K562 (cell line): ENCODE measurements around the gene GPATCH4. TPM values are rescaled to one million over a fixed set of nuclear protein-coding genes. Genes with fewer than 3 reads are reported as not detected.

Experiments used
- ARID4B ChIP-seq: sonication (generic); formaldehyde crosslinking; IDR thresholded peaks from 2 replicates; pipeline ENCODE4 v1.8.0; 2022; ENCODE audit warnings: mild to moderate bottlenecking, missing genetic modification reagents
- BRF2 ChIP-seq: IDR thresholded peaks from 3 replicates; pipeline ENCODE4 v1.6.1; 2011; ENCODE audit warnings: borderline replicate concordance, mild to moderate bottlenecking; ENCODE audit not compliant: insufficient read length, insufficient read depth
- CBFA2T3 ChIP-seq: fragments of 450-650 bp; IDR thresholded peaks from 2 replicates; pipeline ENCODE4 v1.6.1; 2017
- CBFB ChIP-seq: sonication (generic); formaldehyde crosslinking; IDR thresholded peaks from 2 replicates; pipeline ENCODE4 v1.4.0; 2020; ENCODE audit warnings: mild to moderate bottlenecking, missing genetic modification reagents
- CSDE1 ChIP-seq, 2 experiments: fragments of 450-650 bp; IDR thresholded peaks; 2 replicates each; pipeline ENCODE4 v1.6.1; 2016; ENCODE audit warnings: mild to moderate bottlenecking in 1 of 2
- EGR1 ChIP-seq: fragments of 450-650 bp; conservative IDR thresholded peaks from 2 replicates; pipeline ENCODE4 v1.6.1; 2017; ENCODE audit warnings: mild to moderate bottlenecking
- ELF1 ChIP-seq: fragments of 200-800 bp; sonication (Bioruptor generic); IDR thresholded peaks from 2 replicates; pipeline ENCODE4 v1.6.1; 2016; ENCODE audit warnings: missing genetic modification characterization, missing compliant biosample characterization
- HCFC1 ChIP-seq: IDR thresholded peaks from 2 replicates; pipeline ENCODE4 v1.6.1; 2012; ENCODE audit warnings: low read depth, low read length, improper control_type of control experiment
- MLLT1 ChIP-seq, 2 experiments: fragments of 450-650 bp; IDR thresholded peaks; 2 replicates each; pipeline ENCODE4 v1.6.1; 2016
- NBN ChIP-seq: fragments of 450-650 bp; IDR thresholded peaks from 2 replicates; pipeline ENCODE4 v1.6.1; 2016; ENCODE audit warnings: low read depth, mild to moderate bottlenecking
- NCOA4 ChIP-seq: fragments of 450-650 bp; IDR thresholded peaks from 2 replicates; pipeline ENCODE4 v1.6.1; 2018; ENCODE audit warnings: mild to moderate bottlenecking; ENCODE audit not compliant: partially characterized antibody
- OTX1 ChIP-seq: fragments of 450-650 bp; formaldehyde crosslinking; IDR thresholded peaks from 2 replicates; pipeline ENCODE4 v1.4.0; 2022; ENCODE audit warnings: mild to moderate bottlenecking
- SRSF1 ChIP-seq: fragments of 200-400 bp; formaldehyde crosslinking; IDR thresholded peaks from 2 replicates; pipeline ENCODE4 v1.6.1; 2017; ENCODE audit warnings: mild to moderate bottlenecking, low read depth, low read length, moderate library complexity
- TBL1XR1 ChIP-seq, 2 experiments: IDR thresholded peaks; 2 replicates each; pipeline ENCODE4 v1.6.1; 2012; ENCODE audit warnings: improper control_type of control experiment in 2 of 2, low read length in 2 of 2, mild to moderate bottlenecking in 1 of 2
- TRIM28 ChIP-seq: fragments of 450-650 bp; IDR thresholded peaks from 2 replicates; pipeline ENCODE4 v1.6.1; 2017
- ZKSCAN1 ChIP-seq: fragments of 150-350 bp; IDR thresholded peaks from 2 replicates; pipeline ENCODE4 v1.6.1; 2016; ENCODE audit warnings: low read depth, low read length
- ZNF217 ChIP-seq: sonication (generic); formaldehyde crosslinking; IDR thresholded peaks from 2 replicates; pipeline ENCODE4 v1.8.0; 2022; ENCODE audit warnings: mild to moderate bottlenecking, missing genetic modification reagents
- ZNF239 ChIP-seq: fragments of 250-450 bp; sonication (Bioruptor Pico); IDR thresholded peaks from 2 replicates; pipeline ENCODE4 v1.4.0; 2020; ENCODE audit warnings: mild to moderate bottlenecking
- ZNF274 ChIP-seq: IDR thresholded peaks from 2 replicates; pipeline ENCODE4 v1.6.1; 2011; ENCODE audit warnings: low read depth, mild to moderate bottlenecking, low read length, moderate library complexity, borderline replicate concordance
- ZNF316 ChIP-seq: fragments of 450-650 bp; IDR thresholded peaks from 2 replicates; pipeline ENCODE4 v1.6.1; 2016
- ZNF717 ChIP-seq: fragments of 250-450 bp; sonication (Bioruptor Pico); IDR thresholded peaks from 2 replicates; pipeline ENCODE4 v1.5.0; 2021
- ZNF77 ChIP-seq: fragments of 250-450 bp; sonication (Bioruptor Pico); IDR thresholded peaks from 2 replicates; pipeline ENCODE4 v1.5.0; 2020
- polyA plus RNA-seq, 8 experiments: library from polyadenylated mRNA; depleted of rRNA in 4 of 8; stranded (reverse) in 5 of 8; unstranded in 3 of 8; fragments of >200 nt; fragmentation: Nextera tagmentation in 2 of 8; fragmentation: Illumina TruSeq in 1 of 8; extraction: Ambion mirVana in 2 of 8; extraction: Trizol in 1 of 8; gene quantifications; 2 replicates each; pipeline versions ENCODE4 v1.2.1 to v1.2.3, GENCODE V29; 2011 to 2014; ENCODE audit warnings: inconsistent platforms in 1 of 8, missing spikeins in 1 of 8
- total RNA-seq, 7 experiments: library from RNA; depleted of rRNA in 6 of 7; stranded (reverse); fragments of >200 nt in 6 of 7; fragmentation: Illumina TruSeq in 2 of 7; extraction: Trizol in 2 of 7; gene quantifications; 2 replicates each; pipeline versions ENCODE4 v1.2.1 to v1.2.3, GENCODE V29; 2011 to 2021; ENCODE audit warnings: low replicate concordance in 1 of 7
- TF ChIP-seq, protein P1 (sequence below): fragments of 200-800 bp; sonication (Bioruptor generic); IDR thresholded peaks from 2 replicates; pipeline ENCODE4 v1.6.1; 2017; ENCODE audit warnings: missing genetic modification characterization, missing compliant biosample characterization

Gene GPATCH4
- total and polyA plus RNA-seq, 9 of the 15 experiments (the other 6 are each of a cell fraction or from before 2014, with no cell fraction given): 43.7 to 105 (median 76.5) TPM

DNA sequence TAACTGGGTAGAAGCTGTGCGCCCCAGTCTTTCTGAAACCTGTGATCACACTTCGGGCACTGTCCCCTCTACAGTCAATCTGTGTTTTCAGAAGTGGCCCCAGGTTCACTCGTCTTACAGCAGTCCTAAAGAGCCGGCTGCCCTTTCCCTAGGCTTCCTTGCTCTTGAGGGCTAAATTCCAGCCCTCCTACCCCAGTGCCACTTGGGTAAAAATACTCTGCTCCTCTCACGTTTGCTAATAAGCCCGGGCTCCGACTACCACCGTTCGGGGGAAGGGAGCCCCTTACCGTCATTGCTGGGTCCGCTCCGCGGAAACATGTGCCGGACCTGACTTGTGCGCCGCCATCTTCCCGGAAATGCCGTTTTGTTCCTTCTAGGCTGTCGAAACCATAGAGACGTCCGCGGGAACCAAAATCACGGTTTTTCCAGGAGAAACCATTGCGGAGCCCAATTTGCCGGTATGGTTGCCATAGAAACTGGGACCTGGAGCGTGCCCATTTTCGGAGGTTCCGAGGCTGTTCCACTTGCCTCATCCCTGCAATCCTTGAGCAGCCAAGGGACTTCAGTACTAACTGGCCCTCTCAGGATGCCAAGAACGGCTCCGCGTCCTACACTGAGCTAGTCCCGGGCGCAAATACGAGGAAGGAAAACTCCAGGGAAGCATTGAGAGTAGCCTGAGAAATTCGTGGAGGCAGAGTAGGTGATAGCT is at the start of gene GPATCH4 (continued):
- peak; percentile 97 for TF ChIP-seq ARID4B (CRISPR knock-in tag)
- no peak for TF ChIP-seq CBFA2T3
- TF ChIP-seq ZNF717: no peak
- TF ChIP-seq, protein P1, sequence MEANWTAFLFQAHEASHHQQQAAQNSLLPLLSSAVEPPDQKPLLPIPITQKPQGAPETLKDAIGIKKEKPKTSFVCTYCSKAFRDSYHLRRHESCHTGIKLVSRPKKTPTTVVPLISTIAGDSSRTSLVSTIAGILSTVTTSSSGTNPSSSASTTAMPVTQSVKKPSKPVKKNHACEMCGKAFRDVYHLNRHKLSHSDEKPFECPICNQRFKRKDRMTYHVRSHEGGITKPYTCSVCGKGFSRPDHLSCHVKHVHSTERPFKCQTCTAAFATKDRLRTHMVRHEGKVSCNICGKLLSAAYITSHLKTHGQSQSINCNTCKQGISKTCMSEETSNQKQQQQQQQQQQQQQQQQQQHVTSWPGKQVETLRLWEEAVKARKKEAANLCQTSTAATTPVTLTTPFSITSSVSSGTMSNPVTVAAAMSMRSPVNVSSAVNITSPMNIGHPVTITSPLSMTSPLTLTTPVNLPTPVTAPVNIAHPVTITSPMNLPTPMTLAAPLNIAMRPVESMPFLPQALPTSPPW (CRISPR knock-in tag): no peak
- no peak for TF ChIP-seq OTX1 (CRISPR knock-in tag)
- TF ChIP-seq EGR1: no peak
- no peak for TF ChIP-seq ZKSCAN1
- 0 out of 4 replicates have a peak, but pooled peaks of 1 of the 2 experiments have one; percentile 41 for TF ChIP-seq TBL1XR1 (IDR thresholded peaks at IDR 0.05; ENCODE audit: low read length in 2 of 2)
- TF ChIP-seq ZNF77: no peak
- TF ChIP-seq ELF1 (tag): peak; percentile 97
- no peak for TF ChIP-seq MLLT1 (IDR thresholded peaks at IDR 0.05)
- TF ChIP-seq ZNF239 (CRISPR knock-in tag): peak; percentile 38; the same call in 1 of the 2 replicates
- no peak for TF ChIP-seq ZNF316
- TF ChIP-seq ZNF274: no peak
- no peak for TF ChIP-seq ZNF217
- no peak for TF ChIP-seq CBFB (CRISPR knock-in tag)
- TF ChIP-seq SRSF1: no peak
- TF ChIP-seq NBN: peak; percentile 58; the same call in 1 of the 2 replicates
- no peak for TF ChIP-seq TRIM28
- TF ChIP-seq NCOA4: no peak
- TF ChIP-seq BRF2: no peak
- peak; percentile 81 for TF ChIP-seq HCFC1
- no peak; a peak in 1 of 4 replicates for TF ChIP-seq CSDE1 (IDR thresholded peaks at IDR 0.05)
